ENCODE results near the gene STRAP.
"Not testable (repeated sequence)": the region's sequence is repeated elsewhere in the genome, so short reads cannot be mapped to it uniquely, and the experiment has no call there.

STRAP gene

GRCh38 chr12:15873556-15873955 lies 8.6 kb upstream of the STRAP start:
- no peak for DNase-seq (ENCODE audit: low read depth)

- DNase-seq (ENCODE audit: low read depth) = not testable (repeated sequence)
These were observed 7.5 kb upstream of the STRAP start for GRCh38 chr12:15874556-15875145.

GRCh38 chr12:15875863-15876262 lies 6.3 kb upstream of the STRAP start:
- no peak for DNase-seq (ENCODE audit: low read depth)

- DNase-seq (ENCODE audit: low read depth) = no peak
These were observed 2.8 kb upstream of the STRAP start for GRCh38 chr12:15879413-15879812.

GRCh38 chr12:15880721-15881120 lies 1.5 kb upstream of the STRAP start:
- DNase-seq (ENCODE audit: low read depth) = no peak

GRCh38 chr12:15883536-15883935 lies 1.3 kb downstream of the STRAP start:
- no peak for DNase-seq (ENCODE audit: low read depth)

GRCh38 chr12:15886372-15887042 lies 4.3 kb downstream of the STRAP start:
- DNase-seq (ENCODE audit: low read depth) = no peak

- no peak for DNase-seq (ENCODE audit: low read depth)
These were observed 5.0 kb downstream of the STRAP start for GRCh38 chr12:15887043-15887817.

GRCh38 chr12:15892645-15893259 lies 10.6 kb downstream of the STRAP start:
- no peak for DNase-seq (ENCODE audit: low read depth)

GRCh38 chr12:15893260-15893659 lies 11.1 kb downstream of the STRAP start:
- no peak for DNase-seq (ENCODE audit: low read depth)

GRCh38 chr12:15896867-15897266 lies 14.7 kb downstream of the STRAP start:
- DNase-seq (ENCODE audit: low read depth) = no peak

GRCh38 chr12:15897433-15897832 lies 15.2 kb downstream of the STRAP start:
- no peak for DNase-seq (ENCODE audit: low read depth)

- no peak for DNase-seq (ENCODE audit: low read depth)
These were observed 17.2 kb downstream of the STRAP start for GRCh38 chr12:15899282-15899870.

- no peak for DNase-seq (ENCODE audit: low read depth)
These were observed 22.3 kb downstream of the STRAP start for GRCh38 chr12:15904378-15904920.

- no peak for DNase-seq (ENCODE audit: low read depth)
These were observed 28.3 kb downstream of the STRAP start for GRCh38 chr12:15910468-15910863.

GRCh38 chr12:15910864-15911721 lies 28.9 kb downstream of the STRAP start, which contains the start of gene DERA:
TSS of gene DERA (plus strand) at chr12:15911332. CDS start at chr12:15911384, 52 bp downstream.
- peak; percentile 42 for DNase-seq (ENCODE audit: low read depth)

GRCh38 chr12:15911931-15912330 lies 29.7 kb downstream of the STRAP start:
- DNase-seq (ENCODE audit: low read depth) = not testable (repeated sequence)

- not testable (repeated sequence) for DNase-seq (ENCODE audit: low read depth)
These were observed 31.9 kb downstream of the STRAP start for GRCh38 chr12:15914131-15914530.

GRCh38 chr12:15918066-15918465 lies 35.9 kb downstream of the STRAP start:
- no peak for DNase-seq (ENCODE audit: low read depth)

GRCh38 chr12:15919418-15919817 lies 37.2 kb downstream of the STRAP start:
- no peak for DNase-seq (ENCODE audit: low read depth)

GRCh38 chr12:15924956-15925355 lies 42.8 kb downstream of the STRAP start:
- DNase-seq (ENCODE audit: low read depth) = no peak
